CD4-positive, alpha-beta T cell treated with Interleukin-15 for 4 hours (primary cell): ENCODE results near the gene CHMP4B.

ENCODE experiments used
- DNase-seq: peaks from one replicate; pipeline ENCODE4 v3.0.0-alpha.2; 2020; ENCODE audit warnings: low spot score

Gene CHMP4B

DNA sequence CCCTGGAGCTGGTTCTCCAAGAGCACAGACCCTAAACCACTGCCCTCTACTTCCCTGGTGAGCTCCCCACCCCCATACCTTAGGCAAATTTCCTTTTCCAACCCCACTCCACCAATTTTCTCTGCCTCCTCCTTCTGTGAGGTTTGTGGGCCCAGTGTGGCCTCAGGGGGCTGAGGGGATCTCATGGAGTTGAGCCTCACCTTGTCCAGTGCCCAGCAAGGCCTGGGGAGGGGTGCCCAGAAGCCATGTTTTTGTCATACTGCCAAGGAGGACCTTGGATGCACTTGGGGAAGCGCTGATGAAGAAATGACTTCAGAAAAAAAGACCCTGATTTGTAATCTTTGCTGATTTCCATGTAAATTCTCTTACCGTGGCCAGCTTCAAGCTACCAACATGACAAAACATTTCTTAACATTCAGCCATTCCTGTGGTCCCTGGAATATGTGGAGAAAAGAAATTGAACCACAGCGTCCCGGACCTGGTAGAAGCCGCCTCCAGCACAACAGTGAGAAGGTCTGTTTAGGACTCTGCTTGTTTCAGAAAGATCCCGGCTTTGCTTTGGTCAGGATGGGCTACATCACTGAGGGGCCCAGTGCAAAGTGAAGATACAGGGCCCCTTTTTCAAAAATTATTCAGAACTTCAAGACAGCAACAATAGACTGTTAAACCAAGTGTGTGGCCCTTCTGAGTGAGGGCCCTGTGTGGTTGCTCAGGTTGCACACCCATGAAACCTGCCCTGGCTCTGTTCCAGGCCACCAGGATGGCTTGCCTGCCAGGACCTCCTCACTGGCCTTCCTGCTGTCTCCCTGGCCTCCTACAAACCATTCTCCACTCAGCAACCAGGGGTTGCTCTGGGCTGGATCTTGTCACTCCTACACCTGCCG lies 52.5 kb downstream of the CHMP4B start:
- DNase-seq, result no peak

DNA sequence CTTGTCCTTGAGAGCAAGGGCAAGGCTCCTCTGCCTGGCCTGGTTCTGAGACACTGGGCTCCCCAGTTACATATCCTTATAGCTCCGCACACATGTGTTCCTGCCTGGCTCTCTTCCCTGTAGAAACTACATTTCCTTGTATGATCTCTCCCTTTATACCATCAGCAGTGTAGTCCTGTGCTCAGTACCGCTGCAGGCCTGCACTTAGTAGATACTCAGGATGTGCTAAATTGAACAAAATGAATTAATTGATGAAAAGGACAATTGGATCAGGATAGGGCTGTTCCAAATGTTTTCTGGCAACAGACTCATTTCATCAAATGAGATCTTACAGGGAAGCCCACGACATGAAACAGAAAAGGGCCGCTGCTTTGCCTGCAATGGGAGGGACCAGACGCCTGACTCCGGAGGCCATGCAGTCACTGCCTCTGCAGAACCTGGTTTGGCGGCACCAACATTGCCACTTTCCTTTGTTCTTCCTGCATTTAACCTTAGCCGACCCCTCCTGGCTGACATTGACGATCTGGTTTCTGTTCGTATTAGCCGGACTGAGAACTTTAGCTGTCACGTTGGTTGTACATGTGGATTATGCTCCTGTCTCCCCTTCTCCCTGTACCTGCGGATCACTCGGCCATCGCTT lies 53.3 kb downstream of the CHMP4B start:
- DNase-seq, result no peak

DNA sequence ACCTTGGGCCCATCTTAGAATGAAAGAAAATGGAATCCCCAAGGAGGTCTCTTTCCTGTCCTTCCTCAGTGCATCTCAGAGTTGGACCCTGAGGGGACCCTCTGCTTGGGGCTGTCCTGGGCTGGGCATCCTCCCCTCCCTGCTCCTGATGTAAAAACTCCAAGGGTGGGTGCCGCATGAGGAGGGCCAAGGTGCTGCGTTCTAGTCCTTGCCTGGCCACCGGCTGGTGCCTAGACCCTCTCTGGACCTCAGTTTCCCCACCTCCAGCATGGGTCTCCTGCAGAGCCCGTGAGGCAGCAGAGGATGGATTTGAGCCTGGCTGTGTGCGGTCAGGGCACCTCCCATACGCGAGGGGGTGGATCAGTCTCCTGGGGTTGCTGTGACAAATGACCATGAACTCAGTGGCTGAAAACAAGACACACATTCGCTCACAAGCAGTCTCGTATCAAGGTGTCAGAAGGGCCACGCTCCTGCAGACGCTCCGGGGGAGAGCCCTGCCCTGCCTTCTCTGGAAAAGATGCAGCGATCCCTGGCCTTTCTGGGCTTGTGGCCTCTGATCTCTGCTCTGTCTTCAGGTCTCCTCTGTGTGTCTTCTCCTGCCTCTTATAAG lies 54.7 kb downstream of the CHMP4B start:
- DNase-seq, result no peak

DNA sequence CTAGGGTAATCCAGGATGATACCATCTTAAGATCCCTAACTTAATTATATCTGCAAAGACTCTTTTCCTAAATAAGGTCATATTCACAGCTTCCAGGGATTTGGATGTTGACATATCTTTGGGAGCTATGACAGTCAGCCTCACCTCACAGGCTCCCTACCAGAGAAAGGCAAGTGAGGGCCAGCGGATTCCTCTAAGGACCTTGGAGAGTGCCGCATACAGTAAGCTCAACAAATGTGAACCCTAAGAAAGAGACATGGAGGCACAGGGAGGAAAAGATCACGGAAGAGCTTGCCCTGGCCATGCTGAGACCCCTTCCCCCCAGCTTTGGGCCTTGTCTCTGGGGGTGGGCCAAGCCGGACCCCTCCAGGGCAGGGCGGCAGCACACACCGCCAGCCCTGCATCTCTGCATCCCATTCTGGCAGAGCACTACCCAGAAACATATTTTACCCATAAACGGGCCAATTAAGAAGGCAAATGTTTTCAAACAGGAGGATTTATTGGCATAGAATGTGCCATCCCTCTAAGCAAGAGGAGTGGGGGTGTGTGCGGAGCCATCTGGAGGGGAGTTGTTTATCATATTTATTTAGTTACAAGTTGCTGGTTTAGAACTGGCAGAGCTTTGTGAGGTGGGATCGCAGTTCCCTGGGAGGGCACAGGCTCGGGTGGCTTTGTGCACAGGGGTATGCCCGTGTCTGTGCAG lies 55.4 kb downstream of the CHMP4B start:
- no peak for DNase-seq

DNA sequence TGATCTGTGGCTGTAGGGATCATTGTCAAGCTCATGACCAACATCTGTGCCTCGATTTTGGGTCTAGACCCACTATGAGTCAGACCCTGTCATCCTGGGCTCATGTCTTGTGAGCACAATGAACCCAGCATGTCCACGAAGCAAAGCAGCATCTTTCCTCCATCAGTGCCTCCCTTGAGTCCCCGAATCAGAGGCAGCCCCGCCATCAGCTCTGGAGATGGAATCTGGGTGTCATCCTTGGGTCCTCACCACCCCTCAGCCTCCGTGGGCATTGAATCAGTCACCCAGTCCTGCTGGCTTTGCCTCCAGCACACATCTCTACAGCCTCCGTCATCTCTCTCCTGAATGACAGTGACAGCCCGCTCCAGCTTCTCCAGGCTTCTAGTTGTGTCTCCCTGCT lies 56.9 kb downstream of the CHMP4B start:
- DNase-seq, result no peak

DNA sequence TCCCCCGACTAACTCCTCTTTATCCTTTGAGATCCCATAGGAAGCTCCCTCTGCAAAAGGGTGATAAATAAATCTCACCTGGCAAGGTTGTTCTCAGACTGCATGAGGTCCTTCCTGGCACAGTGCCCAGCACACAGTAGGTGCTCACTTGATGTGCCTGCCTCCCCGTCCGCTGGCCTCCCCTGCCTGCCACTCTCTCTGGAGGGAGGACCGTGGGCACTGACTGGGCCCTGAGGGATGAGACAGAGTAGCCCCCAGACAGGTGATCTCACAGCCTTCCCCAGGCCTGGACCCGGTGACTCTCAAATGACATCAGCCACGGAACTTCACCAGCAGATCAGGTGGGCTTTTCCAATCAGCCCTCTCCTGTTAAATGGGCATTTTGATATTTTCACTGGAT lies 57.4 kb downstream of the CHMP4B start:
- no peak for DNase-seq

DNA sequence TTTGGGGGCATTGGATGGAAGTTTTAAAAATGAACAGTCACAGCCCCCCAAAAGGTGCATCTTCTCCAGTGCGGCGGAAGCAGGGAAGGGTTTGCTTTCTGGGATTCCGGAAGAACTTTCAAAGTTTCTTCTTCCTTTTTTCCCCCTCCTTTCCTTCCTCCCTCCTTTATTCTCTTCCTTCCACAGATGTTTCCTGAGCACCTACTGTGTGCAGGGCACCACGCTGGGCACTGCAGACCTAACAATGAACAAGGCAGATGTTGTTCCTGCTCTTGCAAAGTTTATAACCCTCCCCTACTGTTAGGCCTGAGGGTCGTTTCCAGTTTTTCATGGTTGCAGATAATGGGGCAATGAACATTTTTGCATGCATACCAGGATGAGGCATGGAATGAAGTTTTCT lies 58.1 kb downstream of the CHMP4B start:
- DNase-seq, result no peak

DNA sequence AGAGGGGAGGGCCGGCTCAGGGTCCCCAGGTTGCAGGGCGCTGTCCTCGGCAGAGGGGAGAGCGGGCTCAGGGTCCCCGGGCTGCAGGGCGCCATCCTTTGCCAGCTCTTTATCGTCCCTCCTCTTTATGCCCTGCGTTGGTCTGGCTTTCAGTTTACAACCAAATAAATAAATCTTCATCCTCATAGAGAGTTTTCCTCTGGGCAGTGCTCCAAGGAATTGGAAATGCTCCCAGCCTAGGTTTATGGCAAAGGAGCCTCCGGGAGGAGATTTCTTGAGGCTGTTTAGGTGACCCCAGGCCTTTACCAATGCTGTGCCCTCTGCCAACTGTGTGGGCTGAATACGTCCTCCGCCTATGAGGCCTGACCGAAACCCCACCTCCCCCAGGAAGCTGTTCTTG lies 60.2 kb downstream of the CHMP4B start:
- no peak for DNase-seq

DNA sequence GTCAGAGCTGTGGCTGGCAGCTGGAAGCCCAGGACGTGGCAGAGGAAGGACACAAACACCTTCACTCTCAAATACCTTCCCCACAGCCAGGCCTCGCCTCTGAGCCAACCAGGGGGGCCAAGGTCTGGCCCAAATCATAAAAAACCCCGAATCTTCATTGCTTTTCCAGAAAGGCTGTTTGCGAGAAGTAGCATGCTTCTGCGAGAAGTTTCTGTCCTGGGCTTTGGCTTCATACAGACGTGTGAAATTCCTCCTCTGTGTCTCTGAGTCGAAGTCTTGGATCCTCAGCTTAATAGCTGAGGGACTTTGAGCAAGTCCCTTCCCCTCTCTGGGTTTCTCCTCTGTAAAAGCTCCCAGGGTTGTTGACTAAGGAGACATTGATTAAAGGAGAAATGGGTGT lies 63.0 kb downstream of the CHMP4B start:
- no peak for DNase-seq

DNA sequence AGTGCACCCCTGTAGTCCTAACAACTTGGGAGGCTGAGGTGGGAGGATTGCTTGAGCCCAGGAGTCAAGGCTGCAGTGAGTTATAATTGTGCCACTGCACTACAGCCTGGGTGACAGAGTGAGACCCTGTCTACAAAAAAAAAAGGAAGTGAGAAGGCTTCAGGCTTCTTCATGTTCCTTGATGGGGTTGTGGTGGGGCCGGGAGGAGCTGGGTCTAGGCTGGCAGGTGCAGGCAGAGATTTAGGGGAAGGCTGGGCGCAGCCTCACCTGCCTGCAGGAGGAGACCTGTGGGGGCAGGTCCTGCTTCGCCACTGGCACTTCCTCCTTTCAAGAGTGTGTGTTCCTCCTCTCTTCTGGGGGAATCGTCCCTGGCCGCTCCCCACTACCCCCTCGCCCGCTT lies 63.9 kb downstream of the CHMP4B start:
- DNase-seq, result no peak

DNA sequence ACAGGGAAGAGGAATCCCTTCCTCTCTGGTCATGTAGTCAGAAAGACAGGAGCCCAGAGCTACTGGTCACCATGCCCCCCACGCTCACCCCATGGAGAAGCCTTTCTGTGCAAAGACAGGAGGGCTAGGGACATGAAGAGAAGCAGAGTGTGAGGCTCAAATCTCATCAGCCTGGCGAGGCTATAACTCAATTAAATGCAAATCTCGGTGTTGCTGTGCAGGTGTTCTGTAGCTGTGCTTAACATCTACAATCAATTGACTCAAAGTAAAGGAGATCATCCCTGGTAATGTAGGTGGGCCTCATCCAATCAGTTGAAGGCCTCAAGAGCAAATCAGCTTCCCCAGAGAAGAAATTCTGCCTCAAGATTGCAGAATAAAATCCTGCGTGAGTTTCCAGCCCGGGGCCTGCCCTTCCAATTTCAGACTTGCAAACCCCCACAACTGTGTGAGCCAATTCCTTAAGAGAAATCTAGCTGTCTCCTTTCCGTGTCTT lies 64.4 kb downstream of the CHMP4B start:
- DNase-seq, result no peak

DNA sequence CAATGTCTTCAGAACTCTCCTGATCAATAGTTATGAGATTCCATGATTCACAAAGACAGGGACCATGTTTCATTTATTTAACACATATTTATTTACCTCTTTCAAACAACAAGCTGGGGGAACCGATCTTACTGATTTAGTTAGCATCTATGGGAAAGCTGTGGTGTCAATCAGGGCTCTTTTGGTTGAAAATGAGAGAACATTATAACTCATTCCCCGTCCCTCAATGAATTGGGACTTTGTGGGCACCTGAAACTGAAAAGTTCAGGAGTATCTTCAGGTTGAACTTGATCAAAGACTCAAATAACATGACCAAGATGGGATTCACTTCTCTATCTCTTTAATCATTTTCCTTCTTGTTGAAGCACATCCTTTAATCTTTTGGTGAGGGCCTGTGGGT lies 67.4 kb downstream of the CHMP4B start:
- no peak for DNase-seq

DNA sequence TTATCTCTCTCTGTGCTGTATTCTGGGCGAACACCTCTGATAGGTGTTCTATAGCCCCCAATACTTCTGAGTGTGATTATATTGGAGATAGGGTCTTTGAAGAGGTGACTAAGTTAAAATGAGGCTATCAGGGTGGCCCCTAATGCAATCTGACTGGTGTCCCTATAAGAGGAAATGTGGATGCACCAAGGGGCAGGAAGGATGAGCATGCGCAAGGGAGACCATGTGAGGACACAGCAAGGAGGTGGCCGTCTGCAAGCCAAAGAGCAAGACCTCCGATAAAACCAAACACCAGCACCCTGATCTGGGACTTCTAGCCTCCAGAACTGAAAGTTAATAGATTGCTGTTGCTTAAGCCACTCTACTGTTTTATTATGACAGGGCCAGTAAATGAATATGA lies 69.2 kb downstream of the CHMP4B start:
- DNase-seq, result no peak

DNA sequence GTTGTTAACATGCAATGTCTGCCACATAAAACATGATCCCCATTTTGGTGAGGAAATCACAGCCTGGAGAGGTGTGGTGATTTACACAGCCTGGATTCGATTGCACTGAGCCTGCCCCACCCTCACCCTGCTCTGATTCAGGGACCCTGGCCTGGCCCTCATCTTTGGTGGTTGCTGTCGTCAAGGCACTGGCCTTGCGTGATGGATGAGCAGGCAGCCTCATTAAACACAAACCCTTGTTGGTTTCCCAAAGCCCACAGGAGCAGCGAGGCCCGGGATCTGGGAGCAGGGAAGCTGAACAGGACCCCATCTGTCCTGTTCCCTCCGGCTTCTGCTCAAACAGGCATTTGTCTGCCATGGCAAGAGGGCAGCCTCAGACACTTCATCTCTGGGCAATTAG lies 70.8 kb downstream of the CHMP4B start:
- DNase-seq, result no peak

DNA sequence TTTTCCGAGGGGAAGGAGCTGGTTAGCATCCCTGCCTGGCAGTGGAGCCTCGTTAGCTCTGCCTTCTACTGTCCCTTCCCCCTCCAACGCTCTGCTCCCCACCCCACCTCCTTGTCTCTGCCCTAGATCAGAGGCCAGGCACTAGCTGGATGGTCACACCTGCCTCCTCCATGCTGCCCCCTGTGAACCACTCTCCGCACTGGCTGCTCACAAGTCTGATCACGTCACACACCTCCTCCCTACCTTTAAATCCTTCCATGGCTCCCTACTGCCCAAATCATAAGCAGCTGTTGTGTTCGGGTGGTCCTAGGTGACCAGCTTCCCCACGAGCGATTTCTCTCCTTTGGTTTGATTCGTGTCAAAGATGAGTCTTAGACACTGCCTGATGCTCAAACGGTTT lies 71.3 kb downstream of the CHMP4B start:
- DNase-seq, result no peak

DNA sequence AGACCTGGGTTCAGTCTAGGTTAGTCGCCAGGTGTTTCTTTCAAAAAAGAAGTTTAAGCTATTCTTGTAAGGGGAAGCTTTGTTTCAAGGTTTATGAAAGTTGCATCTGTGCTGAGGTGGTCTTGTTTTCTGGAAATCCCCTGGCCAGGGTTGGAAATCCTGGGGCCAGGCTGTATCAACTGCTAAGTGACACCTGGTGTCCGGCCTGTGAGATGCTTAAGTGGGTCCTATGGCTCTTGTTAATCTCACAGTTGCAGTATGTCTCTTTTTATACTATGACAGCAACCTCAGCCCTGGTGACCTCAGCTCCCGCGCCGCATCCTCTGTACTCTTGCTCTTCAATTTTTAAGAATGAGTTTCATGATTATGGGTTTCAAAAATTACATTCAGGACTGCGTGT lies 72.0 kb downstream of the CHMP4B start:
- no peak for DNase-seq

DNA sequence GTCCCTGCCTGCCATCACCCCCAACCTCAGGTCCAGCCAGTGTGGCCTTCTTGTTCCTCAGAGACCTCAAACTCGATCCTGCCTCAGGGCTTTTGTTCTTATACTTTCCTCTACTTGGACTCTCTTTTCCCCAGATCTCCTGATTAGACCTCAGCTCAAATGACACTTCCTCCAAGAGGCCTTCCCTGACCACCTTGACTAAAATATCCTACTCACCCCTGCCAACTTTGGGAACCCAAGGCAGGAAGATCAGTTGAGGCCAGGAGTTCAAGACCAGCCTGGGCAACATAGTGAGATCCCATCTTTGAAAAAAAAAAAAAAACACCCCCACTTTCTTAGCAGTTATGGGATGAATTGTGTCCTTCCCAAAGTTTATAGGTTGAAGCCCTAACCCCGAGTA lies 73.5 kb downstream of the CHMP4B start:
- DNase-seq, result no peak

DNA sequence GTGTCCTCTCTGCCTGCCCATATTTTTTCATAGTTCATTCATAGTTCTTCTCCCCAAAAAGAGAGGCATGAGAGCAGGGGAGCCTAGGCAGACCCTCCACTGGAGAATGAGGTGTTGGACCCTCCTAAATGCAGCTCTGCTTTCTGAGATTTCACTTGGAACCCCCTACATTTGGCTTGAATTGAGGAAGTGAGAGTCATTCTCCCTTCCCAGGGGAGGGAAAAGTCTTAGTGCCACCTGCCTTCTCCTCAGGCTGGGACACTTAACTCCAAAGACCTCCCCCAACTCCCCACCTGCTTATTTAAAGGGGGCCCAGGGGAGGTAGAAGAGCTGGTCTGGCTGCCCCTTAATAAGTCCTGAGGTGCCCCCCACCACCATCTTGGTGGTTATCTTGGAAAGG lies 78.2 kb downstream of the CHMP4B start:
- no peak for DNase-seq

DNA sequence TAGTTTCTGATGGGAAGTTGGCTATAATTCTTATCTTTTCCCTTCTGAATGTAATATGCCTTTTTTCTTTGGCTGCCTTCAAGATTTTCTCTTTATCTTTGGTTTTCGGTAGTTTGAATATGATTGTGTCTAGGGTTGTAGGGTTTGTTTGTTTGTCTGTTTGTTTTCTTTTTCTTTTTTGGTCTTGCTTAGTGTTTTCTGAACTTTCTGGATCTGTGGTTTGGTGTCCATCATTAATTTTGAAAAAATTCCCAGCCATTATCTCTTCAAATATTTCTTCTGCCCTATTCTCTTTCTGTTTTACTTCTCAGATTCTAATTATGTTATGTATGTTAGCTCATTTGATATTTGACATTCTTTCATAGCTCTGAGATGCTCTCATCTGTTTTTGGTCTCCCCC lies 79.4 kb downstream of the CHMP4B start:
- no peak for DNase-seq

DNA sequence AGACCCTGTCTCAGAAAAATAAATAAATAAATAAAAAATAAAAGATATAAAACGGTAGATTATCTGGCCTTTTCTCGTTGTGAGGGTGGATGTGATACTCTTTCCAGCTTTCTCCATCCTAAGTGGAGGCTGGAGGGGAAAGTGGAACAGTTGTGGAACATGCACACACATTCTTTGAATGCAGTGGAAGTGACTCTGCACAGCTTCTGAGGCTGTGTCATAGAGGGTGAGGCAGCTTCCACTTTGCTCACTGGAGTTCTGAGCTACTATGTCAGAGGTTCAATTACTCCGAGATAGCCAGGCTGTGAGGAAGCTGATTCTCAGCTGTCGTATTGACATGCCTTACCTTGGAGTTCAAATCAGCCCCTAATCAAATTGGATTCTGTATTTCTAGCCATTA lies 82.2 kb downstream of the CHMP4B start:
- DNase-seq, result no peak

DNA sequence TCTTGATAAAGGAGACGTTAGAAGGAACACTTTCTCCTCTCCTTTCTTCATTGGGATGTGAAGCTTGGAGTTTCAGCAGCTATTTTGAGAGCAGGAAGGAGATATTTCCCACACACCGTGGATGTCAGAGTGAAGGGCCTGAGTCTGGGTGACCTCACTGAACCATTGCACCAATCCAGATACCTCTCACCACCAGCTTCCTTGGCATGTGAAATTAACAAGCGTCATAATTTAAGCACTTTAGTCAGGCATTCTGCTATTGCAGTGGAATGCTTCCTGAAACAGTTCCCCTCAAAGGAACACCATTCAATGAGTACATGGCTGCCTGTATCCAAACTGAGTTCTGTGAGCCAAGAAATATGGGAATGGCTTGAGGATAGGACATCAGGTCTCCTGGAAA lies 83.7 kb downstream of the CHMP4B start:
- no peak for DNase-seq

DNA sequence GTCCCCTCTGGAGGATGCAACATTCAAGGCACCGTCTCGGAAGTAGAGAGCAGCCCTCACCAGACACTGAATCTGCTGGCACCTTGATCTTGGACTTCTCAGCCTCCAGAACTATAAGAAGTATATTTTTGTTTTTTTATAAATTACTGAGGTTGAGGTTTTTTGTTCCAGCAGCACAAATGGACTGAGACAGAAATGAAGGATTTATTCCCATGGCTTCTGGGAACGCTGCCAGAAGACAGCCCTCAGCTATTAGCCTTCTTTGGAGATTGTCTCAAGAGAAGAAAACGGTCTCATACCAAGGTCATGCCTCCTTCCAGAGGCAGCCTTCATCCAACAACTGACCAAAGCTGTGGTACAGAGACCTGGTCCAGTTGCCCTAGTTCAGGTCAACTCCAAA lies 85.4 kb downstream of the CHMP4B start:
- DNase-seq, result no peak
